Measurements from ENCODE around the gene SSU72. TPM values are rescaled to one million over a fixed set of nuclear protein-coding genes. Genes with fewer than 3 reads are reported as not detected.

SSU72 gene
- polyA plus RNA-seq, 1 experiment: 113 TPM

DNA sequence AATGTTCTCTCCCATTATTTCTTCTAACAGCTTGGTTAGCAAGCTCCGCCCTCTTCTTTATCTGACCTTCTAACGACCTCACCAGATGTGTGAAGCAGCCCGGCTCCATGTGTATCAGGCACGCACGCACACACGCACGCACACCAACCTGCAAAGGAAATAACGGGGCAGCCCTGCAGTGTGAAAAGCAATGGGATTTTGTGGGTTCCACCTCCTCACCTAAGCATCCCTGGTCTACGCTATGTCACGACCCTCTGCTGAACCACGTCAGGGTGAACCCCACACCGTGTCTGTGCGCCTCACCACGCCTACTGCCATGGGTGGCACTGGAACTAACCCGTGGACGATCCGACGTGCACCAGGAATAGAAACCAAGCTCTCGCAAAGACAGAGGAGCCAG is 10.4 kb downstream of the SSU72 start:
- TF ChIP-seq, protein P1, sequence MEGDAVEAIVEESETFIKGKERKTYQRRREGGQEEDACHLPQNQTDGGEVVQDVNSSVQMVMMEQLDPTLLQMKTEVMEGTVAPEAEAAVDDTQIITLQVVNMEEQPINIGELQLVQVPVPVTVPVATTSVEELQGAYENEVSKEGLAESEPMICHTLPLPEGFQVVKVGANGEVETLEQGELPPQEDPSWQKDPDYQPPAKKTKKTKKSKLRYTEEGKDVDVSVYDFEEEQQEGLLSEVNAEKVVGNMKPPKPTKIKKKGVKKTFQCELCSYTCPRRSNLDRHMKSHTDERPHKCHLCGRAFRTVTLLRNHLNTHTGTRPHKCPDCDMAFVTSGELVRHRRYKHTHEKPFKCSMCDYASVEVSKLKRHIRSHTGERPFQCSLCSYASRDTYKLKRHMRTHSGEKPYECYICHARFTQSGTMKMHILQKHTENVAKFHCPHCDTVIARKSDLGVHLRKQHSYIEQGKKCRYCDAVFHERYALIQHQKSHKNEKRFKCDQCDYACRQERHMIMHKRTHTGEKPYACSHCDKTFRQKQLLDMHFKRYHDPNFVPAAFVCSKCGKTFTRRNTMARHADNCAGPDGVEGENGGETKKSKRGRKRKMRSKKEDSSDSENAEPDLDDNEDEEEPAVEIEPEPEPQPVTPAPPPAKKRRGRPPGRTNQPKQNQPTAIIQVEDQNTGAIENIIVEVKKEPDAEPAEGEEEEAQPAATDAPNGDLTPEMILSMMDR (IDR thresholded peaks at IDR 0.05; ENCODE audit: low read depth, low read length): no peak
- Histone ChIP-seq H3K4me3 (ENCODE audit: low read depth, low read length) (no peak overlapping the region), H3K27ac (ENCODE audit: low read depth, low read length) (no peak overlapping the region), H3K27me3 (ENCODE audit: control insufficient read depth, insufficient read depth, low read length) (no peaks in the 10 kb centered on the region), H3K9me3 (ENCODE audit: control insufficient read depth, insufficient read depth, low read length) (no peaks in the 10 kb centered on the region)
- DNase-seq (ENCODE audit: low read depth, low spot score): no peak
- ChIA-PET CTCF (no interaction called here), POLR2A (no interaction called here)

DNA sequence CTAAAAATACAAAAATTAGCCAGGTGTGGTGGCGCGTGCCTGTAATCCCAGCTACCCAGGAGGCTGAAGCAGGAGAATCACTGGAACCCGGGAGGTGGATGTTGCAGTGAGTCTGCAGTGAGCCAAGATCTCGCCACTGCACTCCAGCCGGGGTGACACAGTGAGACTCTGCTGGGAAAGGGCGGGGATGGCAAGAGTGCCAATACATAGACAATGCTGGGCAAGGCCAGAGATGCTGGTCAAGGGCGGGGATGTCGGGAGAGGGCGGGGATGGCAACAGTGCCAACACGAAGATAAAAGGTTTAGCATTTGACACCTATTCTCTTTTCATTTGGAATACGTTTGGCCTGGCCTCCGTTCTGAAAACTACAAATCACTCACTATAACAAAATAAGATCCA is 11.0 kb downstream of the SSU72 start:
- H3K27ac ChIP-seq (ENCODE audit: low read depth, low read length): no peak overlapping the region
- TF ChIP-seq, protein P1 (IDR thresholded peaks at IDR 0.05; ENCODE audit: low read depth, low read length): no peak
- no peak for DNase-seq (ENCODE audit: low read depth, low spot score)
- ChIA-PET POLR2A (no interaction called here), CTCF (no interaction called here)
- no peaks in the 10 kb centered on the region for H3K27me3 ChIP-seq (ENCODE audit: control insufficient read depth, insufficient read depth, low read length)
- no peaks in the 10 kb centered on the region for H3K9me3 ChIP-seq (ENCODE audit: control insufficient read depth, insufficient read depth, low read length)
- no peak overlapping the region for H3K4me3 ChIP-seq (ENCODE audit: low read depth, low read length)

DNA sequence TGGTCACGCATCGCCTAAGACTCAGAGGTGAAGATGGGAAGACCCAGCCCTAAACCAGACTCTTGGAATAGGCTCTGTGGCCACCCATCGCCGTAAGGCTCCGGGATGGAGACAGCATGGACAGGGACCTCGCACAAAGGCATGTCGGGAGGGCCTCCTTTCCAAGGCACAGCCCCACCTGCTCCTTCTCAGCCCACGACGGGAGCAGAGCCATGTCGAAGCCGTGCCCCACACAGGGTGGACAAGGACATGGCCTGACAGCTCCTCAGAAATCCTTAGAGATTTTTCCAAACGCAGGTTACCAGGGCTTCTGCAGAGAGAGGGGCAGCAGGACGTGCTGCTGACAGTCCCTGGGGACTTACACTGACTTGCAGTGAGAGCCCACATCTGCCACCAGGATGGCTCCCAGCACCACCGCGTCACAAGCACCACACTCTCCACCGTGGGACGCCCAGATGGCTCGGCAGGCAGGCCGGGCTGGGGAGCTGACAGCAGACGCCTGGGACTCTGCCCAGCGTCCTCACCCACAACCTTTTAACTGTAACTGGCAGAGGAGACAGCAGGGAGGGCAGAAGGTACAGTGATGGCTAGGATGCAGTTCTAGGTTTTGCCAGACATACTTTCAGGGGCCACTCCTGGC is 12.0 kb downstream of the SSU72 start:
- no peaks in the 10 kb centered on the region for H3K27me3 ChIP-seq (ENCODE audit: control insufficient read depth, insufficient read depth, low read length)
- TF ChIP-seq, protein P1 (IDR thresholded peaks at IDR 0.05; ENCODE audit: low read depth, low read length): no peak
- CTCF ChIA-PET: interaction anchor here (0.6 kb wide), 2 partner anchors 13 to 58 kb away, joined by 3 read pairs; no protein-coding TSS in a partner anchor
- no peak overlapping the region for H3K27ac ChIP-seq (ENCODE audit: low read depth, low read length)
- H3K9me3 ChIP-seq (ENCODE audit: control insufficient read depth, insufficient read depth, low read length): no peaks in the 10 kb centered on the region
- no peak overlapping the region for H3K4me3 ChIP-seq (ENCODE audit: low read depth, low read length)
- POLR2A ChIA-PET: interaction anchor here (0.6 kb wide), 1 partner anchor 70 kb away, joined by 3 read pairs; no protein-coding TSS in a partner anchor
- DNase-seq (ENCODE audit: low read depth, low spot score): no peak

DNA sequence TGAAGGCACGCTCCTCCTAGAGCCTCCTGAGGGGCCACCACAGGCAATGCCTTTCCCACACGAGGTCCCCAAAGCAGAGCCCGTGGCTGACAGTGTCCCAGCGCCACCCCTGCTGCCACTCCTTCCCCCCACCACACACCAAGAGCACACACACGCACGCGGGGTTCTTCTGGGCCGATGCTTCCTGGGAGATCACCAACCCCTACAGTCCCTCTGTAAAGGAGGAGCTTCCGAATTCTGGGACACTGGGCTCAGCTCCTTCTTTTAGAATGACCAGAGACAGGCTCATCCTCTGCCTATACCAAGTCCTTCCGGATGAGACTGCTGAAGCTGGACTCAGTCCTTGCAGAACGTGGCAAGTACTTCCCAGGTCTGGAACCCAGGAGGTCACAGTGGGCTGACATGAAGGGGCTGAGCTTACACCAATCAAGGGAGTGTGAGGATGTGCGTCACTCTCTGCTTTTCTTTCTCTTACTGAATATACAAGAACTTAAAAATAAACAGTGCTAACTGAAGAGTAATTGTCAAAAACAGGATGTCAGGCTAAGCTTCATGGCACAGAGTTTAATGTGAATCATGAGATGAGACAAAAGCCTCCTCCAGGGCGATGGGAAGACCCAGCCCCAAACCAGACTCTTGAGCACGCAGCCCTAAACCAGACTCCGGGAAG is 12.7 kb downstream of the SSU72 start:
- no peak for DNase-seq (ENCODE audit: low read depth, low spot score)
- no peak overlapping the region for H3K4me3 ChIP-seq (ENCODE audit: low read depth, low read length)
- H3K27ac ChIP-seq (ENCODE audit: low read depth, low read length): no peak overlapping the region
- TF ChIP-seq, protein P1 (IDR thresholded peaks at IDR 0.05; ENCODE audit: low read depth, low read length): no peak
- ChIA-PET CTCF (no interaction called here), POLR2A (interaction anchor here (0.5 kb wide), 1 partner anchor 15 kb away, joined by 15 read pairs; no protein-coding TSS in a partner anchor)
- no peaks in the 10 kb centered on the region for H3K27me3 ChIP-seq (ENCODE audit: control insufficient read depth, insufficient read depth, low read length)
- H3K9me3 ChIP-seq (ENCODE audit: control insufficient read depth, insufficient read depth, low read length): no peaks in the 10 kb centered on the region

DNA sequence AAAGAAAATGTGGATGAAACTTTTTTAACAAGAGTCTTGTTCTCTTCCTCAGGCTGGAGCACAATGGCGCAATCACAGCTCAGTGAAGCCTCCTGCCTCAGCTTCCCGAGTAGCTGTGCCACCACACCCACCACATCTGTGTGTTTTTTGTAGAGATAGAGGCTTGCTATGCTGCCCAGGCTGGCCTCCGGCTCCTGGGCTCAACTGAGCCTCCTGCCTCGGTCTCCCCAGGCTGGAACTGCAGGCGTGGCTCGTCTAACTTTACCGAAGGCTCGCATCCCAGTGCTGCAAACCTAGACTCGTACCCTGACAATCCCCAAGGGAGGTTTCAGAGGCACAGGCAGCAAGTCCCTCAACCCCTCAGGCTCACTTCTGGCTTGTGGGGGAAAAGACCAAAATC is 14.5 kb downstream of the SSU72 start:
- no peaks in the 10 kb centered on the region for H3K9me3 ChIP-seq (ENCODE audit: control insufficient read depth, insufficient read depth, low read length)
- H3K27me3 ChIP-seq (ENCODE audit: control insufficient read depth, insufficient read depth, low read length): no peaks in the 10 kb centered on the region
- H3K4me3 ChIP-seq (ENCODE audit: low read depth, low read length): no peak overlapping the region
- no peak for DNase-seq (ENCODE audit: low read depth, low spot score)
- ChIA-PET POLR2A (no interaction called here), CTCF (no interaction called here)
- TF ChIP-seq, protein P1 (IDR thresholded peaks at IDR 0.05; ENCODE audit: low read depth, low read length): no peak
- no peak overlapping the region for H3K27ac ChIP-seq (ENCODE audit: low read depth, low read length)

Measured in AG04450 (cell line).